ENCODE data around the gene ZNF385D. TPM values are rescaled to one million over a fixed set of nuclear protein-coding genes. Genes with fewer than 3 reads are reported as not detected.
"Not testable (repeated sequence)": the region's sequence is repeated elsewhere in the genome, so short reads cannot be mapped to it uniquely, and the experiment has no call there.

ZNF385D gene
- total RNA-seq, 1 donor from 2014 or later = not detected

GRCh38 chr3:21505711-21506460 lies 245.1 kb downstream of the ZNF385D start:
- H3K4me3 Mint-ChIP-seq = no peak overlapping the region
- peaks cover 3% of the 10 kb centered on the region for H3K9me3 Mint-ChIP-seq
- DNase-seq (ENCODE audit: low spot score) = no peak
- intact Hi-C loops (cut with micrococcal nuclease) = no loop called here
- no peaks in the 10 kb centered on the region for H3K4me1 Mint-ChIP-seq (ENCODE audit: low read depth)
- no peaks in the 10 kb centered on the region for H3K36me3 Mint-ChIP-seq (ENCODE audit: low read depth)
- H3K27ac Mint-ChIP-seq = no peak overlapping the region
- no peaks in the 10 kb centered on the region for H3K27me3 Mint-ChIP-seq (ENCODE audit: insufficient read depth)

GRCh38 chr3:21502656-21503055 lies 248.4 kb downstream of the ZNF385D start:
- intact Hi-C loops (cut with micrococcal nuclease) = no loop called here
- no peaks in the 10 kb centered on the region for H3K9me3 Mint-ChIP-seq
- H3K36me3 Mint-ChIP-seq (ENCODE audit: low read depth) = no peaks in the 10 kb centered on the region
- no peaks in the 10 kb centered on the region for H3K4me1 Mint-ChIP-seq (ENCODE audit: low read depth)
- H3K4me3 Mint-ChIP-seq = no peak overlapping the region
- no peaks in the 10 kb centered on the region for H3K27me3 Mint-ChIP-seq (ENCODE audit: insufficient read depth)
- no peak for DNase-seq (ENCODE audit: low spot score)
- no peak overlapping the region for H3K27ac Mint-ChIP-seq

GRCh38 chr3:21500834-21501233 lies 250.2 kb downstream of the ZNF385D start:
- H3K27me3 Mint-ChIP-seq (ENCODE audit: insufficient read depth) = no peaks in the 10 kb centered on the region
- intact Hi-C loops (cut with micrococcal nuclease) = no loop called here

GRCh38 chr3:21490671-21491070 lies 260.3 kb downstream of the ZNF385D start:
- H3K4me3 Mint-ChIP-seq; H3K27ac Mint-ChIP-seq; H3K27me3 Mint-ChIP-seq (ENCODE audit: insufficient read depth); H3K4me1 Mint-ChIP-seq (ENCODE audit: low read depth); intact Hi-C loops (cut with micrococcal nuclease); DNase-seq (ENCODE audit: low spot score); H3K9me3 Mint-ChIP-seq; H3K36me3 Mint-ChIP-seq (ENCODE audit: low read depth): not testable (repeated sequence)

More at GRCh38 chr3:21500834-21501233, 250.2 kb downstream of the ZNF385D start:
- H3K4me1 Mint-ChIP-seq (ENCODE audit: low read depth) = no peaks in the 10 kb centered on the region
- no peak overlapping the region for H3K27ac Mint-ChIP-seq
- DNase-seq (ENCODE audit: low spot score) = no peak
- no peaks in the 10 kb centered on the region for H3K36me3 Mint-ChIP-seq (ENCODE audit: low read depth)
- peaks cover 7% of the 10 kb centered on the region for H3K9me3 Mint-ChIP-seq
- H3K4me3 Mint-ChIP-seq = no peak overlapping the region

DNA sequence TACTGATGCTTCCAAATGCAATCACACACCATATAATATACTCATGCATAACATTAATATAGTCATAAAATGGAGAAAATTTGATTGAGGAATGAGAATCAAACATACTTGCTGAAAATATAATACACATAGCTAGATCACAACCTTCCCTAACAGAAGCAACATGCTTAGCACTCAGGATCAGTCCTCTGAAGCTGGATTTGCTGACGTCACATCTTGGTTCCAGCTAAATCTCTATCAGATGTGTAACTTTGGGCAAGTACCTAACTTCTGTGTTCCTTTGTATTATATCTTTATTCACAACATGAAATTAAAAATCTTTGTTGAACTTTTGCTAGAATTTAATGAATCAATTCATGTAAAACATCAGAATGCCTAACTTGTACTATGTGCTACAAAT lies 263.5 kb downstream of the ZNF385D start:
- Mint-ChIP-seq H3K4me3 (no peak overlapping the region), H3K36me3 (ENCODE audit: low read depth) (no peaks in the 10 kb centered on the region)

GRCh38 chr3:21486024-21486935 lies 264.7 kb downstream of the ZNF385D start:
- H3K36me3 Mint-ChIP-seq (ENCODE audit: low read depth); H3K4me3 Mint-ChIP-seq; H3K27me3 Mint-ChIP-seq (ENCODE audit: insufficient read depth); H3K9me3 Mint-ChIP-seq; H3K4me1 Mint-ChIP-seq (ENCODE audit: low read depth); DNase-seq (ENCODE audit: low spot score); intact Hi-C loops (cut with micrococcal nuclease); H3K27ac Mint-ChIP-seq: not testable (repeated sequence)

More for the DNA sequence above, 263.5 kb downstream of the ZNF385D start:
- no peaks in the 10 kb centered on the region for H3K27me3 Mint-ChIP-seq (ENCODE audit: insufficient read depth)
- intact Hi-C loops (cut with micrococcal nuclease) = no loop called here
- H3K27ac Mint-ChIP-seq = no peak overlapping the region
- H3K9me3 Mint-ChIP-seq = no peaks in the 10 kb centered on the region
- H3K4me1 Mint-ChIP-seq (ENCODE audit: low read depth) = no peaks in the 10 kb centered on the region
- no peak for DNase-seq (ENCODE audit: low spot score)

DNA sequence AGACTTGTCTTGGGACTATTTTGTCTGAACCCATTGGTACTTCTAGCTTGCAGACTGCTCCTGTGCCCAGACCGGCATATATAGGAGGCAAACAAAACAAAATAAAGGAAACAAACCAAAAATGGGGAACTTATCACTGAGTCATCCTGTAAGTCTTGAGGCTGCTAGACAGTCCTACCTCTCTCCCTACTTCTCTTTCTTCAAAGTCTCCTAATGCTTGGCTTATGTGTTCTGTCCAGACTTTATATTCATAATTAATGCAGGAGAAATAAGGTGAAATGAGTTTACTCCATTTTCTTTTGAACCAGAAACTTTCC lies 266.2 kb downstream of the ZNF385D start:
- Mint-ChIP-seq H3K9me3 (no peaks in the 10 kb centered on the region), H3K27ac (no peak overlapping the region)
- intact Hi-C loops (cut with micrococcal nuclease) = no loop called here

DNA sequence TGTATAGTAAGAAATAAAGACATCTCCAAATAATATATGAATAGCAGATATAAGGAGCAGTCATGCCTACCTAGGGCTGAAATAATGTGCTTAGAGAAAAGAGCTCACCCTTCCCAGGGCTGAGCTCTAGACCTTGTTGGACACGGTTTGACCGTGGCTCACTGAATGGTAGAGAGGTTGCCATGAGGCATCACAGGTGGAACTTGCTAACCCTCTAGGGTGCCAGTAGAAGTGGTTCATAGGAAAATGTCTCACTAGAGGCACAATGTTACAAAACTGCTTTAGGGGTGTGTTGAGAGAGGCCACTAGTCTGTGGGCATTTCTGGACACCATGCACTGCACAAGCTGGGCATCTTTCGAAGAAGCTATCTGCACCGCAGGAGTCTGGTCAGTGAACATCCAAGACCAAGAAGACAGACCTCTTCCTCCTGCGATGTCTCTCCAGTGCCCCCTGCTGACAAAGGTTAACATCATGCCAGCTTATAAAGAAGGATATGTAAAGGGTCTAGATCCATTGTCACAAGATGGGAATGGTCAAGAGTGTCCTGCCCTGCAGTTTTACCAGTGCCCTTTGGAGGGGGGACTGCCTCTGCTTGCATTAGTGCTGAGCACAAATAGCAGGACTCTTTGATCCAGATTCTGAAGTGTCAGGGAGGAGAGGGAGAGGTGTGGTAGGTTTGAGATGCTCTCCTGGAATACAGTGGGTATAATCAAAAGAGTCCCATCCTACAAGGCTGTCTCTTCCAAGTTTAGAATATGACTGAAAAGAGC lies 266.8 kb downstream of the ZNF385D start:
- intact Hi-C loops (cut with micrococcal nuclease) = no loop called here
- DNase-seq (ENCODE audit: low spot score) = no peak

More for the DNA sequence above, 266.2 kb downstream of the ZNF385D start:
- no peaks in the 10 kb centered on the region for H3K36me3 Mint-ChIP-seq (ENCODE audit: low read depth)
- no peaks in the 10 kb centered on the region for H3K4me1 Mint-ChIP-seq (ENCODE audit: low read depth)
- H3K27me3 Mint-ChIP-seq (ENCODE audit: insufficient read depth) = no peaks in the 10 kb centered on the region
- H3K4me3 Mint-ChIP-seq = no peak overlapping the region
- no peak for DNase-seq (ENCODE audit: low spot score)

GRCh38 chr3:21481991-21482390 lies 269.0 kb downstream of the ZNF385D start:
- intact Hi-C loops (cut with micrococcal nuclease) = no loop called here
- no peak for DNase-seq (ENCODE audit: low spot score)
- no peaks in the 10 kb centered on the region for H3K36me3 Mint-ChIP-seq (ENCODE audit: low read depth)
- no peak overlapping the region for H3K27ac Mint-ChIP-seq
- no peaks in the 10 kb centered on the region for H3K9me3 Mint-ChIP-seq
- H3K4me1 Mint-ChIP-seq (ENCODE audit: low read depth) = no peaks in the 10 kb centered on the region
- no peak overlapping the region for H3K4me3 Mint-ChIP-seq
- no peaks in the 10 kb centered on the region for H3K27me3 Mint-ChIP-seq (ENCODE audit: insufficient read depth)

More for the DNA sequence above, 266.8 kb downstream of the ZNF385D start:
- H3K27ac Mint-ChIP-seq = no peak overlapping the region
- H3K4me3 Mint-ChIP-seq = no peak overlapping the region
- H3K36me3 Mint-ChIP-seq (ENCODE audit: low read depth) = no peaks in the 10 kb centered on the region
- no peaks in the 10 kb centered on the region for H3K4me1 Mint-ChIP-seq (ENCODE audit: low read depth)
- H3K9me3 Mint-ChIP-seq = no peaks in the 10 kb centered on the region
- H3K27me3 Mint-ChIP-seq (ENCODE audit: insufficient read depth) = no peaks in the 10 kb centered on the region

DNA sequence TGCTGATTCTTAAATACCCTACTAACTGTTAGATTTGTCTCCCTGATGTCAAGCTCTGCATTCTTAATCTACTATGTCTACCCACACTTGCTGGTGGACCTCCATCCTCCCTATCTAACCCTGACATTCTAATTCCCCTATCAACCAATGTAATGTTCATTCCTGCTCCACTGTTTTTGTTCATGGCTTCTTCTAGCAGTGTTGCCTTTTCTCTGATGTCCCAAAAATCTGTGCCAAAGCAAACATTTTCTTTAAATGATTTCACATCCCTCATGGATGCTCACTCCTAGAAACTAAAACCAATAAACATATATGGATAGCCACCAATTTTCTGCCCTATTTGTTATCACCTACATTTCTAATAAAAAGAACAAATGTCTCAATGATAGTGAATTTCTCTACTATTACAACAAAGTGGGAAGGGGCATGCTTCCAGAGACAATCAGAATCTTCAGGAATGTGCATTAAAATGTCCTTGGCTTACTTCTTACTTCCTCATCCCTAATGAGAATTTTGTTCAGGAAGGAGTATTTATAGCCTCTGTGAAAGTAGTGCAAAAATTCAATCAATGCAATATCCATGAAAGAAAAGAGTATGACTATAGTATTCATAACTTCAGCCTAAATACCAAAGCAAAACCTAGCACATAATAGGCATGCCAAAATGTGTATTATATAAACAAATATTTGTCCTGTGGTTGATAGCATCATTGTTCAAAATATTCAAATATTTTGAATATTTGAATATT lies 273.3 kb downstream of the ZNF385D start:
- intact Hi-C loops (cut with micrococcal nuclease) = no loop called here
- no peak overlapping the region for H3K4me3 Mint-ChIP-seq
- H3K36me3 Mint-ChIP-seq (ENCODE audit: low read depth) = no peaks in the 10 kb centered on the region
- no peaks in the 10 kb centered on the region for H3K9me3 Mint-ChIP-seq
- H3K27ac Mint-ChIP-seq = no peak overlapping the region
- H3K27me3 Mint-ChIP-seq (ENCODE audit: insufficient read depth) = no peaks in the 10 kb centered on the region
- no peaks in the 10 kb centered on the region for H3K4me1 Mint-ChIP-seq (ENCODE audit: low read depth)
- no peak for DNase-seq (ENCODE audit: low spot score)

DNA sequence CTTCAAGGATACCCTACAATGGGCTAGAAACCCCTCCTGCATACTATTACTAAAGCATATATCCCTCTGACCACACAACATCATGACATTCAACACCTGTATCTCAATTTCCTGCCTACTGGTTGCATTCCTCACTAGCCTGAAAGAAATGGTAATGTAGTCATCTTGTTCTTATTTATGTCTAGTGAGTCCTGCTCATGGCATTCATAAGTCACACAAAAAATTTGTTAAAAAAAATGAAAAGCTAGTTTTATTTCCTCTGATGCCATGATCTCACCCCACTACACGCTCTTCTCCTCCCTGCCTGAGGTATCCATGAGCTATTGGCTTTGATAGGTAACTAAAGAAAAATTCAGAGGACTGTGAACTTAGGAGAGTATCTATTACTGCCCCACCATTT lies 284.5 kb downstream of the ZNF385D start:
- Mint-ChIP-seq H3K9me3 (peaks cover 12% of the 10 kb centered on the region), H3K27ac (no peak overlapping the region), H3K4me3 (no peak overlapping the region), H3K36me3 (ENCODE audit: low read depth) (no peaks in the 10 kb centered on the region), H3K27me3 (ENCODE audit: insufficient read depth) (no peaks in the 10 kb centered on the region), H3K4me1 (ENCODE audit: low read depth) (no peaks in the 10 kb centered on the region)
- no peak for DNase-seq (ENCODE audit: low spot score)
- intact Hi-C loops (cut with micrococcal nuclease) = no loop called here

DNA sequence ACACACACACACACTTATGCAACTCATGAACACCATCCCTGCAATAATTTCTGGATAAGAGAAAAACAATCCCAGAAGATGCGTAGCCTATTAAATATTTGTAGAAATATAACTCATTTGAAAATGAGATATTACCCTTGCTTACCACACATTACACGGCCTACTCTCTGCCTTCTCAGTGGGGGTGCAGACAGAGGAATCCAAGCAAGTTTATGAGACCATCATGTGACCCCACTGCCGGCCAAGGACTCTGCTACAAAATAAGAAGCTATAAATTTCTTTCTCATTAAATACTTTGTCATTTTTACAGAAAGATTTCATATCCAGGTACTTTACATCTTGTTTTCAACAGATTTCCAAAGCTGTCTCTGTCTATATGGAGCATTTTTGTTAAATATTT lies 286.3 kb downstream of the ZNF385D start:
- no peak overlapping the region for H3K27ac Mint-ChIP-seq
- H3K36me3 Mint-ChIP-seq (ENCODE audit: low read depth) = no peaks in the 10 kb centered on the region
- DNase-seq (ENCODE audit: low spot score) = no peak
- H3K4me3 Mint-ChIP-seq = no peak overlapping the region
- H3K4me1 Mint-ChIP-seq (ENCODE audit: low read depth) = no peaks in the 10 kb centered on the region
- H3K9me3 Mint-ChIP-seq = peaks cover 12% of the 10 kb centered on the region
- intact Hi-C loops (cut with micrococcal nuclease) = no loop called here
- no peaks in the 10 kb centered on the region for H3K27me3 Mint-ChIP-seq (ENCODE audit: insufficient read depth)
